HEK293 (cell line): ENCODE data around the gene CELF4.

Experiments used
- ATF2 ChIP-seq: fragments of 450-650 bp; formaldehyde crosslinking; IDR thresholded peaks from 2 replicates; pipeline ENCODE4 v1.5.1; 2016; ENCODE audit warnings: missing biosample characterization, missing genetic modification characterization, low read depth
- CTCF ChIP-seq: fragments of 450-650 bp; formaldehyde crosslinking; IDR thresholded peaks from 2 replicates; pipeline ENCODE4 v1.5.1; 2016; ENCODE audit warnings: missing biosample characterization, missing genetic modification characterization
- GFI1B ChIP-seq: fragments of 450-650 bp; formaldehyde crosslinking; IDR thresholded peaks from 2 replicates; pipeline ENCODE4 v1.5.1; 2016; ENCODE audit warnings: missing biosample characterization, missing genetic modification characterization
- GLI4 ChIP-seq: fragments of 450-650 bp; formaldehyde crosslinking; IDR thresholded peaks from 2 replicates; pipeline ENCODE4 v1.5.1; 2016; ENCODE audit warnings: missing biosample characterization, missing genetic modification characterization
- REPIN1 ChIP-seq: fragments of 450-650 bp; formaldehyde crosslinking; IDR thresholded peaks from 2 replicates; pipeline ENCODE4 v1.5.1; 2017; ENCODE audit warnings: missing biosample characterization, missing genetic modification characterization, low read depth
- ZNF138 ChIP-seq: fragments of 450-650 bp; formaldehyde crosslinking; IDR thresholded peaks from 2 replicates; pipeline ENCODE4 v1.5.1; 2016; ENCODE audit warnings: missing biosample characterization, missing genetic modification characterization, borderline replicate concordance
- ZNF174 ChIP-seq: fragments of 450-650 bp; formaldehyde crosslinking; IDR thresholded peaks from 2 replicates; pipeline ENCODE4 v1.5.0; 2017; ENCODE audit warnings: missing biosample characterization, mild to moderate bottlenecking, missing genetic modification characterization
- ZNF266 ChIP-seq: fragments of 450-650 bp; formaldehyde crosslinking; IDR thresholded peaks from 2 replicates; pipeline ENCODE4 v1.5.1; 2016; ENCODE audit warnings: missing biosample characterization, missing genetic modification characterization, low read depth
- ZNF341 ChIP-seq: fragments of 450-650 bp; formaldehyde crosslinking; IDR thresholded peaks from 2 replicates; pipeline ENCODE4; 2016; ENCODE audit warnings: low read depth, missing biosample characterization, missing genetic modification characterization
- ZNF423 ChIP-seq: fragments of 450-650 bp; formaldehyde crosslinking; IDR thresholded peaks from 2 replicates; pipeline ENCODE4 v1.5.1; 2016; ENCODE audit warnings: missing biosample characterization, missing genetic modification characterization
- ZNF530 ChIP-seq: fragments of 450-650 bp; formaldehyde crosslinking; IDR thresholded peaks from 2 replicates; pipeline ENCODE4 v1.5.1; 2016; ENCODE audit warnings: low read depth, missing biosample characterization, missing genetic modification characterization
- ZNF580 ChIP-seq: fragments of 450-650 bp; formaldehyde crosslinking; IDR thresholded peaks from 2 replicates; pipeline ENCODE4 v1.5.1; 2016; ENCODE audit warnings: missing biosample characterization, missing genetic modification characterization
- ZNF670 ChIP-seq: fragments of 450-650 bp; formaldehyde crosslinking; IDR thresholded peaks from 2 replicates; pipeline ENCODE4 v1.5.1; 2016; ENCODE audit warnings: missing biosample characterization, missing genetic modification characterization, low read depth

GRCh38 chr18:37294951-37295350, 270.6 kb downstream of the CELF4 start:
- no peak for TF ChIP-seq ZNF530 (tag by site-specific recombination)
- no peak for TF ChIP-seq ZNF138
- no peak for TF ChIP-seq REPIN1 (tag by site-specific recombination)
- TF ChIP-seq CTCF (tag by site-specific recombination) = peak; percentile 36; the same call in 1 of the 2 replicates
- TF ChIP-seq ZNF341 (tag by site-specific recombination) = no peak
- TF ChIP-seq ZNF174 (tag by site-specific recombination) = no peak
- no peak for TF ChIP-seq ATF2 (tag by site-specific recombination)
- no peak for TF ChIP-seq GFI1B (tag by site-specific recombination)
- no peak for TF ChIP-seq ZNF266
- TF ChIP-seq ZNF423 (tag by site-specific recombination) = no peak
- TF ChIP-seq ZNF580 (tag by site-specific recombination) = no peak
- no peak for TF ChIP-seq ZNF670 (tag by site-specific recombination)
- TF ChIP-seq GLI4 (tag by site-specific recombination) = no peak
